HG03571 (cell line): ENCODE measurements around the gene MARS1.
"Not testable (repeated sequence)": the region's sequence is repeated elsewhere in the genome, so short reads cannot be mapped to it uniquely, and the experiment has no call there.

ENCODE experiments used
- ATAC-seq: cut with Tn5 transposase; IDR thresholded peaks from one replicate; pipeline ENCODE4 v1.9.1; 2021; ENCODE audit not compliant: unreplicated experiment

Gene MARS1

GRCh38 chr12:57515408-57515933 lies 27.6 kb downstream of the MARS1 start:
- ATAC-seq = no peak

- ATAC-seq = no peak
Measured at GRCh38 chr12:57515934-57516541, 28.2 kb downstream of the MARS1 start.

- ATAC-seq = no peak
Measured at GRCh38 chr12:57516617-57517153, 28.8 kb downstream of the MARS1 start.

GRCh38 chr12:57517187-57517586 lies 29.3 kb downstream of the MARS1 start:
- no peak for ATAC-seq

GRCh38 chr12:57517718-57518117 lies 29.9 kb downstream of the MARS1 start:
- not testable (repeated sequence) for ATAC-seq

- ATAC-seq = no peak
Measured at GRCh38 chr12:57518176-57518919, 30.5 kb downstream of the MARS1 start.

- no peak for ATAC-seq
Measured at GRCh38 chr12:57518920-57519795, 31.3 kb downstream of the MARS1 start.

- ATAC-seq = no peak
Measured at GRCh38 chr12:57519796-57520052, 31.9 kb downstream of the MARS1 start.

- ATAC-seq = peak; percentile 59
Measured at GRCh38 chr12:57520053-57520818, 32.4 kb downstream of the MARS1 start, which contains the start of gene DDIT3. Gene DDIT3 (minus strand): TSS chr12:57520514. CDS start chr12:57517406, 3,108 bp downstream.

GRCh38 chr12:57521525-57522010 lies 33.7 kb downstream of the MARS1 start:
- ATAC-seq = no peak

GRCh38 chr12:57522011-57522886 lies 34.4 kb downstream of the MARS1 start, which contains the start of gene MBD6:
Gene MBD6 (plus strand): TSS chr12:57522824. CDS start chr12:57524304, 1,480 bp downstream.
- ATAC-seq = peak; percentile 29

GRCh38 chr12:57522887-57523705 lies 35.2 kb downstream of the MARS1 start:
- ATAC-seq = no peak

GRCh38 chr12:57523706-57524614 lies 36.1 kb downstream of the MARS1 start:
- no peak for ATAC-seq

GRCh38 chr12:57524814-57525614 lies 37.1 kb downstream of the MARS1 start:
- ATAC-seq = no peak

GRCh38 chr12:57525615-57526383 lies 37.9 kb downstream of the MARS1 start:
- no peak for ATAC-seq
